ENCODE measurements around the gene CRYGD. TPM values are rescaled to one million over a fixed set of nuclear protein-coding genes. Genes with fewer than 3 reads are reported as not detected.

The CRYGD gene
- total and polyA plus RNA-seq, 2 of the 13 experiments (the other 11 are each of a cell fraction or from before 2014, with no cell fraction given): not detected

- TF ChIP-seq ZNF703 (CRISPR knock-in tag; IDR thresholded peaks at IDR 0.05; ENCODE audit: borderline replicate concordance): no peak
- no peak for TF ChIP-seq ZNF160 (CRISPR knock-in tag; IDR thresholded peaks at IDR 0.05)
- TF ChIP-seq ZNF12 (CRISPR knock-in tag; IDR thresholded peaks at IDR 0.05): peak; percentile 53; the same call in 1 of the 2 replicates
- TF ChIP-seq ZMYM4 (CRISPR knock-in tag; IDR thresholded peaks at IDR 0.05): peak; percentile 42; the same call in 1 of the 2 replicates
- TF ChIP-seq, protein P1, sequence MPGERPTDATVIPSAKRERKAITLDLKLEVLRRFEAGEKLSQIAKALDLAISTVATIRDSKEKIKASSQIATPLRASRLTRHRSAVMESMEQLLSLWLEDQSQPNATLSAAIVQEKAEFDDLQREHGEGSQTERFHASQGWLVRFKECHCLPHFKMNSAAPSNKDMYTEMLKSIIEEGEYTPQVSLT (CRISPR knock-in tag; IDR thresholded peaks at IDR 0.05; ENCODE audit: borderline replicate concordance, low read depth): no peak
- TF ChIP-seq CBFB (CRISPR knock-in tag; IDR thresholded peaks at IDR 0.05): no peak
- no peak for TF ChIP-seq POGK (CRISPR knock-in tag; conservative IDR thresholded peaks at IDR 0.05)
- TF ChIP-seq, protein P2, sequence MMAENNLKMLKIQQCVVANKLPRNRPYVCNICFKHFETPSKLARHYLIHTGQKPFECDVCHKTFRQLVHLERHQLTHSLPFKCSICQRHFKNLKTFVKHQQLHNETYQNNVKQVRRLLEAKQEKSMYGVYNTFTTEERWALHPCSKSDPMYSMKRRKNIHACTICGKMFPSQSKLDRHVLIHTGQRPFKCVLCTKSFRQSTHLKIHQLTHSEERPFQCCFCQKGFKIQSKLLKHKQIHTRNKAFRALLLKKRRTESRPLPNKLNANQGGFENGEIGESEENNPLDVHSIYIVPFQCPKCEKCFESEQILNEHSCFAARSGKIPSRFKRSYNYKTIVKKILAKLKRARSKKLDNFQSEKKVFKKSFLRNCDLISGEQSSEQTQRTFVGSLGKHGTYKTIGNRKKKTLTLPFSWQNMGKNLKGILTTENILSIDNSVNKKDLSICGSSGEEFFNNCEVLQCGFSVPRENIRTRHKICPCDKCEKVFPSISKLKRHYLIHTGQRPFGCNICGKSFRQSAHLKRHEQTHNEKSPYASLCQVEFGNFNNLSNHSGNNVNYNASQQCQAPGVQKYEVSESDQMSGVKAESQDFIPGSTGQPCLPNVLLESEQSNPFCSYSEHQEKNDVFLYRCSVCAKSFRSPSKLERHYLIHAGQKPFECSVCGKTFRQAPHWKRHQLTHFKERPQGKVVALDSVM (CRISPR knock-in tag; IDR thresholded peaks at IDR 0.05): peak; percentile 100
- TF ChIP-seq, protein P3, sequence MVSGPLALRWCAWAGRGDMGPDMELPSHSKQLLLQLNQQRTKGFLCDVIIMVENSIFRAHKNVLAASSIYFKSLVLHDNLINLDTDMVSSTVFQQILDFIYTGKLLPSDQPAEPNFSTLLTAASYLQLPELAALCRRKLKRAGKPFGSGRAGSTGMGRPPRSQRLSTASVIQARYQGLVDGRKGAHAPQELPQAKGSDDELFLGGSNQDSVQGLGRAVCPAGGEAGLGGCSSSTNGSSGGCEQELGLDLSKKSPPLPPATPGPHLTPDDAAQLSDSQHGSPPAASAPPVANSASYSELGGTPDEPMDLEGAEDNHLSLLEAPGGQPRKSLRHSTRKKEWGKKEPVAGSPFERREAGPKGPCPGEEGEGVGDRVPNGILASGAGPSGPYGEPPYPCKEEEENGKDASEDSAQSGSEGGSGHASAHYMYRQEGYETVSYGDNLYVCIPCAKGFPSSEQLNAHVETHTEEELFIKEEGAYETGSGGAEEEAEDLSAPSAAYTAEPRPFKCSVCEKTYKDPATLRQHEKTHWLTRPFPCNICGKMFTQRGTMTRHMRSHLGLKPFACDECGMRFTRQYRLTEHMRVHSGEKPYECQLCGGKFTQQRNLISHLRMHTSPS (CRISPR knock-in tag; IDR thresholded peaks at IDR 0.05; ENCODE audit: low read depth): no peak
- peak; percentile 96 for TF ChIP-seq ZMYM2 (CRISPR knock-in tag; IDR thresholded peaks at IDR 0.05)
- TF ChIP-seq, protein P4, sequence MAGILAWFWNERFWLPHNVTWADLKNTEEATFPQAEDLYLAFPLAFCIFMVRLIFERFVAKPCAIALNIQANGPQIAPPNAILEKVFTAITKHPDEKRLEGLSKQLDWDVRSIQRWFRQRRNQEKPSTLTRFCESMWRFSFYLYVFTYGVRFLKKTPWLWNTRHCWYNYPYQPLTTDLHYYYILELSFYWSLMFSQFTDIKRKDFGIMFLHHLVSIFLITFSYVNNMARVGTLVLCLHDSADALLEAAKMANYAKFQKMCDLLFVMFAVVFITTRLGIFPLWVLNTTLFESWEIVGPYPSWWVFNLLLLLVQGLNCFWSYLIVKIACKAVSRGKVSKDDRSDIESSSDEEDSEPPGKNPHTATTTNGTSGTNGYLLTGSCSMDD (CRISPR knock-in tag; IDR thresholded peaks at IDR 0.05): no peak
- TF ChIP-seq FOXP1 (IDR thresholded peaks at IDR 0.05): peak; percentile 84
- peak; percentile 80 for TF ChIP-seq FOXP1 (CRISPR knock-in tag; IDR thresholded peaks at IDR 0.05)
- TF ChIP-seq FOXK1 (CRISPR knock-in tag; IDR thresholded peaks at IDR 0.05; ENCODE audit: borderline replicate concordance, low read depth): peak; percentile 75; the same call in 1 of the 2 replicates
- peak; percentile 32; the same call in 1 of the 2 replicates for TF ChIP-seq MAFF (IDR thresholded peaks at IDR 0.05; ENCODE audit: low read depth, low read length)
- TF ChIP-seq SOX6 (IDR thresholded peaks at IDR 0.05): no peak
- peak; percentile 99 for TF ChIP-seq SOX6 (CRISPR knock-in tag; IDR thresholded peaks at IDR 0.05)
- TF ChIP-seq, protein P5, sequence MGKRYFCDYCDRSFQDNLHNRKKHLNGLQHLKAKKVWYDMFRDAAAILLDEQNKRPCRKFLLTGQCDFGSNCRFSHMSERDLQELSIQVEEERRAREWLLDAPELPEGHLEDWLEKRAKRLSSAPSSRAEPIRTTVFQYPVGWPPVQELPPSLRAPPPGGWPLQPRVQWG (CRISPR knock-in tag; IDR thresholded peaks at IDR 0.05; ENCODE audit: borderline replicate concordance, low read depth): no peak
- no peak for TF ChIP-seq ZNF776 (CRISPR knock-in tag; IDR thresholded peaks at IDR 0.05)
- TF ChIP-seq, protein P6, sequence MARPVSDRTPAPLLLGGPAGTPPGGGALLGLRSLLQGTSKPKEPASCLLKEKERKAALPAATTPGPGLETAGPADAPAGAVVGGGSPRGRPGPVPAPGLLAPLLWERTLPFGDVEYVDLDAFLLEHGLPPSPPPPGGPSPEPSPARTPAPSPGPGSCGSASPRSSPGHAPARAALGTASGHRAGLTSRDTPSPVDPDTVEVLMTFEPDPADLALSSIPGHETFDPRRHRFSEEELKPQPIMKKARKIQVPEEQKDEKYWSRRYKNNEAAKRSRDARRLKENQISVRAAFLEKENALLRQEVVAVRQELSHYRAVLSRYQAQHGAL (CRISPR knock-in tag; IDR thresholded peaks at IDR 0.05; ENCODE audit: not compliant biosample characterization): no peak
These were observed 18.8 kb upstream of the CRYGD start (continued) for GRCh38 chr2:208142925-208143799.

Measured in HepG2 (cell line).